HG02981 (cell line): ENCODE measurements around the gene CLEC19A.

Experiments used
- ATAC-seq: cut with Tn5 transposase; IDR thresholded peaks from one replicate; pipeline ENCODE4 v1.9.1; 2021; ENCODE audit warnings: mild to moderate bottlenecking, moderate library complexity; ENCODE audit not compliant: unreplicated experiment

Gene CLEC19A

DNA sequence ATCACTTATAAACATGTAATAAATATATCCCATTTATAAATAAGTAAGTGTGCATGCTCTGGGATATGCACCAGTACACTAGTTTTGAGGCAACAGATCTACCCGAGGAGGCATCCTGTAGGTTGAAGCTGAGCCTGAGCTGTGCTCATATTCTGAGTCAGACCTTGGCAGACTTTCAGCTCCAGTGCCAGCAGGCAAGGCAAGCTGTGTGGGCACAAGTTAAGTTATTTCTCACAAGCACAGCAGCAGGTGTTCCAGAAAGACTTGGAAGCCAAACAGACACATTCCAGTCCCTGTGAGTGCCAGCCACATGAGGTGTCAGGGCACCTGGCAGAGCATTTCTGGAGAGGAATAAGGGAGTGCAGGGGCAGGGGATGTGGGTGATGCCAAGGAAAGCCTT, 1.3 kb upstream of the CLEC19A start:
- no peak for ATAC-seq

DNA sequence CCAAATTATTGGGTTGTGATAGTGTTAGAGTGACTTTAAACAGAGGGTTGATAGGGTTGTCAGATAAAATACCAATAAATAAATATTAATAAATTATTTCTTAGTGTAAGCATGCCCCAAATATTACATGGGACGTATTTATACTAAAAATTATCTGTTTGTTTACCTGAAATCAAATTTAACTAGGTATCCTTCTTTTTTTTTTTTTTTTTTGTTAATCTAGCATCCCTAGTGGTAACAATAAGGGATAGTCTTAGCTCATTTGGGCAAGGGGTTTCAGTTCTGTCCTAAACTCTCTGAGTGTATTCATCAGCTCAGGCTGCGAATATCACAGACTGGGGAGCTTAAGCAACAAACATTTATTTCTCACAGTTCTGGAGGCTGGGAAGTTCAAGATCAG, 1.3 kb downstream of the CLEC19A start:
- ATAC-seq, result no peak

DNA sequence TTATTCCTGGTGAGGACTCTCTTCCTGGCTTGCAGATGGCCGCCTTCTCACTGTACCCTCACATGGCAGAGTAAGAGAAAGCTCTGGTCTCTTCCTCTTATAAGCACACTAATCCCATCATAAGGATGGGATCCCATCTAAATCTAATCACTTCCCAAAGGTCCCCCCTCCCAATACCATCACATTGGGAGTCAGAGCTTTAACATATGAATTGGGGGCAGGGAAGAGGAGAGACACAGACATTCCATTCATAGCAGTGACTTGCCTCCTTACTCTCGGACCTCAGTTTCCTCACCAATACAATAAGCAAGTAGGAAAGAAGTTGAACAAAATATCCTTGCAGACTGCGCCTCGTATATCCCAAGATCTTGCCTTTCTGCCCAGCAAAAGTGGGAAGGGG, 1.7 kb downstream of the CLEC19A start:
- ATAC-seq, result no peak

DNA sequence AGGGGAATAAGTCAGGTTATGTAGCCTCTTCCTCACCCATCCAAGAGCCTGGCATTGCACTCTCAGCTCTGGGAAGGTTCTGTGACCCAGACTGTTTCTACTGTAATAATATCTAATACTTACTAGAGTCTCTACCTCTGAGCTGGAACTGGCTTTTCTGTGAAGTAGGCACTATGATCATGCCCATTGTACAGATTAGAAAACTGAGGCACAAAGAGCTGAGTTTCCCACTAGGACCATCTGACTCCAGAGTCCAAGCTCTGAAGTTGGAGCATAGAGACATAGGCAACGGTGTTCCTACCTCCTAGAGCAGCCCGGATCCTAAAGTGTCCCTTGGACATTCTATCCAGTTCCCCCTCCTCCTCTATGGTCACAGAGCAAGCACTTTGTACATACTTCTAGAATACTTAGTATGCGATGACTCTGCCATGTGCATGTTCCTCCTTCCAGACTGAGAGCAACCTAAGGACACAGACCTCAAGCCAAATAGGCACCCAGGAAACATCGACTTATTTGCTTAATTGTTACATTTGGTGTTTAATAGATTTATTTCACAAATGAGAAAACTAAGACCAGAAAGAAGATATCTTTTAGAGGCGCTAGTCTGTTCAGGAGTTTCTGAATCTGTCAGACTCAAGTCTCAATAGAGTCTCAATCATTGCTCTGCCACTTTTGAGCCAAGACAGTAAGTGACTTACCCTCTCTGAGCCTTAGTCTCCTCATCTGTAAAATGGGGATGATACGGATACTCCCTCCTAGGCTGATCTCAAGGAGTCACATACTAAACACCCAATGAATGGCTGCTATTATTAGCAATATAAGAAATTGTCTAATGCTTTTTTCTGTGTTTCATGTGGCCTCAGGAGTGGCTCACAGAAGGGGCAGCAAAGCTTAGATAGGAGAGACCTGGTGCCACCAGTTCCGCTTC, 3.6 kb downstream of the CLEC19A start:
- ATAC-seq, result no peak

GRCh38 chr16:19289811-19290485, 4.4 kb downstream of the CLEC19A start:
- ATAC-seq, result no peak

- no peak for ATAC-seq
These were observed 5.3 kb downstream of the CLEC19A start for GRCh38 chr16:19290860-19291259.

DNA sequence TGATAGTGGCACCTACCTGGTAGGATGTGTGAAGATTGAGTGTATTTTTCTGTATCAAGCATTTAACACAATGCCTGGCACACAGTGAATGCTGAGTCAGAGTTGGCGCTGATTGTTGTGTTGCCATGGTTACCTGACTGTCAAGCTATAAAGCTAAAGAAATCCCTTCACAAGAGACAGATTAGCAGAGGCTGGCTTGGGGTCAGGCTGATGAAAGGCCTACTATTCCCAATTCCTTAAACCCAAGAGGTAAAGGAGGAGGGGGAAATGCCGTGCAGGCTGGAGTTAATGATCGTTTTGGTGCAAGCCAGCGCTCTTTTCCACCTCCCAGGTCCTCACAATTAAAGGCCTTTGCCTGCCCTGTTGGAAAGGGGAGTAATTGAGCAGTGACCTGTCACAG, 5.9 kb downstream of the CLEC19A start:
- no peak for ATAC-seq

DNA sequence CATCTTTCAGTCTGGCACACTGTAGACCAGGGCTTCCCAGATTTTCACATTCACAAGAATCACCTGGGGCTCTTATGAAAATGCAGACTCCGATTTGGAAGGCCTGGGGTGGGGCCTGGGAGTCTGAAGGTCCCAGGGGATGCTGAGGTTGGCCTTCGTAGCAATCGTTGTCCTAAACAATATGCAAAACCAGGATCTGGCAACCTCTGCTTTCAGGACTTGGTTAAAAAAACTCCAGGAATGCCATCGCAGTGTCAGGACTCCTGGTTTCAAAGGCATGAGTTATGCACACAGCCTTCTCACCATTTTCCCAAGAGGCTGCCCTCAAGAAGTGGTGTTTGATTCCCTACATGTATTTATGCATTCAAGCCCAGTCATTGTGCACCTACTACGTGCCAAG, 6.7 kb downstream of the CLEC19A start:
- ATAC-seq, result no peak

DNA sequence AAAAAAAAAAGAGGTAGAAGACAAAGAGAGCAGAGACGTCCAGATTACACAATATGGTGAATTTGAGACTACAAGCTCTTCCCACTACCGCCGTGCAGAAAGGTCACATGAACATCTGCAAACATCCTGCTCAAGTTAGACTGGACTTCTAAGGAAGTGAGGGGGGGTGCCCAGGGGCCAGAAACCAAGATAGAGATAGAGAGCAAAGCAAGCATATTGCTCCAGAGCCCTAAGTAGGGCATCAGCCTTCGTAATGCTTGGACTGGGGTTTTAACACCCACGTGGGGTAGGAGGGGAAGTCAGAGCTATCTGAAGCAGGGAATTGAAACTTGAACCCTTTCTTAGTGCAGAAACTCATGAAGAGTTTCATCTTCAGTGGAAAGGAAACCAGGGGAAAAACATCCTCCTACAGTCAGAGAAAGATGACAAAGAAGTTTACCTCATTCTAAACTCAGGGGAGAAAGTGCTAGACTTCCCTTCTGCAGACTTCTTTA, 8.7 kb downstream of the CLEC19A start:
- peak; percentile 81 for ATAC-seq

DNA sequence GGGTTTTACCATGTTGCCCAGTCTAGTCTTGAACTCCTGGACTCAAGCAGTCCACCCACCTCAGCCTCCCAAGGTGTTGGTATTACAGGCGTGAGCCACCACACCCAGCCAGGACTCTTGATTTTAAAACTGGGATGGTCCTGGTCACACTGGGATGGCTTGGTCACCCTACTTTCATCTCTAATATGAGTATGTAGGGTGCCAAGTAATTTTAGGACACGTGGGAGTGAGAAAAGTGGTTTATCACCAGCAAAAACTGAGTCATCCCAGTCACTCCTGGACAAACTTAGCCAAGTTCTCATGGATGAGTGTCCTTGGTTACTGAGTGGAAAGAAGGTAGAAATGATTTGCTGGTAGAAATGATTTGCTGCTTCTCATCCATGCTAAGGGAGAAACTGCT, 9.9 kb downstream of the CLEC19A start:
- ATAC-seq, result no peak

DNA sequence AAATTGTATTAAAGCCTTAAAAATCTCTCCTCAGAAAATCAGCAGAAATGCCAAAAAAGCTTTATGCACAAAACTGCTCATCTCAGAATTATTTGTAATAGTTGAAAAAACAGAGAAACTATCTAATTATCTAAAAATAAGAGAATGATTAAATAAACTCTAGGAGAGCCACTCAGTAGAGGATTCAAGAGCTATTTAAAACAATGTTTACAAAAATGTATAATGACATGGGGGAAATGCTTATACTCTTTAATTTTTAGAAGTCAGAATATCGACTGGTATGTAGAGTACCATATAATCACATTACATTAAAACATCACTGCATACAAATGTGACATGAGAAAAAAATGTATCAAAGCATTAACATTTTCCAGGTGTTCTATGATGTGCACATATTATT, 11.9 kb downstream of the CLEC19A start:
- no peak for ATAC-seq

DNA sequence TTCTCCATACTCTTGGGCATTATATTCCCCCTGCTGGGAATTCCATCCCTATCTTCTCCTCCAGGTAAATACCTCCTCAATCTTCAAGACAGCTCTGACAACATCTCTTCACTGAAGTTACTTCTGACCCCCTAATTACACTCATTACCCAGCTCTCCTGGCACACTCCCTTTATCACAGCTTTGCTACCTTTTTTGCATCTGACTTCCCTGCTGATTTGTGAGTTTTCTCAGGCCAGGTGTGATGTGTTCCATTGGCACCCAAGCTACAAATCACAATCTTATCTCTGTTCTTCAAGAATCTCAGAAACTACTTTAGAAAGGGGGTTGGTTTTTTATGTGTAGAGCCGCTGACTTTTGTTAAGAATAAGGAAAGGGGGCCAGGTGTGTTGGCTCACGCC, 14.0 kb downstream of the CLEC19A start:
- no peak for ATAC-seq

- ATAC-seq, result no peak
These were observed 16.4 kb downstream of the CLEC19A start for GRCh38 chr16:19301931-19302330.

DNA sequence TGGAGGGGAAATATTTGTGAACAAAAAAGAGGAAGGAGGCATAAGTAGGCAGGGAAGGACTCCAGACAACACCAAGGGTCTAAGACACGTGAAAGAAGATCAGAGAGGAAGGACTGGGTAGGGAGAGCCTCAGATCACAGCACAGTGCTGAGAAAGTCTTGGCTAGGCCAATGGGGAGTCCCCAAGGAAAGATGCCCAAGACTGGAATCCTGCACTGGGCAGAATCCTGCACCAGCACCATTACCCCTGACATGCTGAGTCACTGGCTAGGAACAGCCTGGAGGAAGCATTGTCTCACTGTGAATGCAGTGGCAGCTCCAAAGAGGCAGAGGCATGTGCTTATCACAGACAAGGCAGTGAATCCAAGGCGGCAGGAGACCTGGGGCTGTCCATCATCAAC, 19.2 kb downstream of the CLEC19A start:
- no peak for ATAC-seq

DNA sequence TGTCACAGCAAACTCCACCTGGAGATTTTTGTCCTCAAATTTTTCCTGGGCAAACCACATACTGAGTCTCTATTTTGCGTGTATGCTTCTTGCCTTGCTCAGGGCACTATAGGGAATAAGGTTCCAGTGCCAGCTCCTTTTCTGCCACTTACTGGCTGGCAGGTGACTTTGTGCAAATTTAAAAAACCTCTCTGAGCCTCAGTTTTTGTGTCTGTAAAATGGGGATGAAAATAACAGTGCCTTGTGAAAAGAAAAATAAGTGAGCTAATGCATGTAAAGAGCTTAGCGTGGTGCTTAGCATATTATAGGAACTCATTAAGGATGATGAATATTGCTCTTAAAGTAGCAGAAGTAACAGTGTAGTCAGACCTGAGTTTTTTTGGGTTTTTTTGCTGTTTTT, 19.9 kb downstream of the CLEC19A start:
- no peak for ATAC-seq

GRCh38 chr16:19307587-19308241, 22.2 kb downstream of the CLEC19A start:
- ATAC-seq, result no peak

DNA sequence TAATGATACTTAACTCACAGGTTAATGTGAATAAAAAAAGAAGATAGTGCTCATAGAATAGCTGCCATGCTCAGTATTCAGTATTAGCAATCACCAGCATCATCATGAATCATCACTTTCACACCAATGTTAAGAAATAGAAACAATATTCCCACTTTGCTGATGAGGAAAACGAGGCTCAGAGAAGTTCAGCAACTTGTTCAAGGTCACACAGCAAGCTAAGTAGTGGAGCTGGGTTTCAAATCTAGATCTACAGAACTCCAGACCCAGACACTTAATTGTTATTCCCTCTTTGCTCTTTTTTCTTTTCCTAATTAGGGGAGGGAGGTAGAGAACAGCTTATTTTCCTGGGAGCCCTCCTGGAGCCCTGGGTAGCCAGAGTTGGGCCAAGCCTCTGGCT, 22.9 kb downstream of the CLEC19A start:
- no peak for ATAC-seq

- ATAC-seq, result no peak
These were observed 23.6 kb downstream of the CLEC19A start for GRCh38 chr16:19309178-19309577.

DNA sequence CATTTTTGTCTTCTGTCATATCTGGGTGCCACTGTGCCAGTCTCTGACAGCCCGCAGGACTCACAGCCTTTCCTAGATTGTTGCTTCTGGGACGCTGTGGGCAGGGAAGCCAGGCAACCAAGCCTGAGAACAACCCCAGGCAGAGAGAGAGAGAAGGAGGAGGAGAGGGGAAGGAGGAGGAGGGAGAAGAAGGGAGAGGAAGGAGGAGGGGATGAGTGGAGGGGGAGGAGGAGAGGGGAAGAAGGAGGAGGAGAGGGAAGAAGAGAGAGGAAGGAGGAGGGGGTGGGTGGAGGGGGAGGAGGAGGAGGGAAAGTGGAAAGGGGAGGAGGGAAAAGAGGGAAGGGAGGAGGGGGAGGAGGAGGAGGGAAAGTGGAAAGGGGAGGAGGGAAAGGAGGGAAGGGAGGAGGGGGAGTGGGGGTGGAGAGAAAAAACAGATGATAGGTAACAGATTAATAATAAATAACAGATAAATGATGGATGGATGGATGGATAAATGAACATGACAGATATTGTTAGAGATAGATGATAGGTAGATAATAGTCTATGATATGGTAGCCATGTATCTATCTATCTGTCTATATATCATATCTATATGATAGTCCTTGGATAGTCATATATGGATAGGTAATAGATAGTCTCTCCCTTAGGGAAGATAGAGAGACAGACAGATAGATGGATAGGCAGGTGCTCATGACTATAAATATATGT, 29.3 kb downstream of the CLEC19A start:
- no peak for ATAC-seq

- no peak for ATAC-seq
These were observed 30.4 kb downstream of the CLEC19A start for GRCh38 chr16:19315889-19316433.

GRCh38 chr16:19316846-19317245, 31.3 kb downstream of the CLEC19A start:
- ATAC-seq, result no peak
